Lower leg skin (tissue), 3 donors: ENCODE measurements around the gene FBXW4.

Experiments used
- POLR2A ChIP-seq, 2 donors: fragments of 450-650 bp; IDR thresholded peaks; one replicate each; pipeline ENCODE4 v1.6.1; 2016 to 2017; ENCODE audit warnings: antibody characterized with exemption in 2 of 2, mild to moderate bottlenecking in 1 of 2, moderate library complexity in 1 of 2
- TF ChIP-seq, protein P1 (sequence below), 3 donors: fragments of 450-650 bp; IDR thresholded peaks; one replicate each; pipeline ENCODE4 v1.5.1; 2016; ENCODE audit warnings: antibody characterized with exemption in 3 of 3, mild to moderate bottlenecking in 3 of 3, moderate library complexity in 2 of 3

DNA sequence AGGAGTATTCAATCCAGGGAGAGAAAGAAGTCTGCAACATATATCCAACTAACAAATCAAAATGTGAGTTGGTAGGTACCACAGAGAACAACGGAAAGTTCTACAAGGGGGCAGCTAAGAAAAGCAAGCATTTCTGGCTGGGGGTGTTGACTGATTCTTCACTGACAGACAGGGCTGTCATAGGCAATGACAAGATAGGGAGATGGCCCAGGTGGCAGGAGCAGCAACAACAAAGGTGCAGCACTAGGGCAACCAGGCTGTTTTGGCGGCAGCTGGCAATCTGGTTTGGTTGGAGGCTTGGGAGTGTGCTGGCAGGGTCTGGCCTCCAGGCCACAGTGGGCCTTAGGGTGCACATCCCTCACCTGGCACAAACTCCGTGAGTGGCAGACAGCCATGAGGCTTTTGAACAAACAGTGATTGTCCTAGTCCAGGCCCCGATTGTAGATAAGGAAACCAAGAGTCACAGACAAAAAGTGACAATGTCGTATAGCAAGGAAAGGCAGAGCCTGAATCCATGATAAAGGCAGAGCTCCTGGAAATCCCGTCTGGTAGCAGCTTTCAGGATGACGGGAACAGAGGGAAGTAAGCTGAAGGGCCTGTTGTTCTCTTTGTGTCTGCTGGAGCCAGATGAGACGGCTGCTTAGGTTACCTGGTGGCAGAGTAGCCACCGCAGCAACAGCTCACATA lies 78.4 kb downstream of the FBXW4 start:
- TF ChIP-seq, protein P1, sequence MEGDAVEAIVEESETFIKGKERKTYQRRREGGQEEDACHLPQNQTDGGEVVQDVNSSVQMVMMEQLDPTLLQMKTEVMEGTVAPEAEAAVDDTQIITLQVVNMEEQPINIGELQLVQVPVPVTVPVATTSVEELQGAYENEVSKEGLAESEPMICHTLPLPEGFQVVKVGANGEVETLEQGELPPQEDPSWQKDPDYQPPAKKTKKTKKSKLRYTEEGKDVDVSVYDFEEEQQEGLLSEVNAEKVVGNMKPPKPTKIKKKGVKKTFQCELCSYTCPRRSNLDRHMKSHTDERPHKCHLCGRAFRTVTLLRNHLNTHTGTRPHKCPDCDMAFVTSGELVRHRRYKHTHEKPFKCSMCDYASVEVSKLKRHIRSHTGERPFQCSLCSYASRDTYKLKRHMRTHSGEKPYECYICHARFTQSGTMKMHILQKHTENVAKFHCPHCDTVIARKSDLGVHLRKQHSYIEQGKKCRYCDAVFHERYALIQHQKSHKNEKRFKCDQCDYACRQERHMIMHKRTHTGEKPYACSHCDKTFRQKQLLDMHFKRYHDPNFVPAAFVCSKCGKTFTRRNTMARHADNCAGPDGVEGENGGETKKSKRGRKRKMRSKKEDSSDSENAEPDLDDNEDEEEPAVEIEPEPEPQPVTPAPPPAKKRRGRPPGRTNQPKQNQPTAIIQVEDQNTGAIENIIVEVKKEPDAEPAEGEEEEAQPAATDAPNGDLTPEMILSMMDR (IDR thresholded peaks at IDR 0.05) = no peak
- TF ChIP-seq POLR2A (IDR thresholded peaks at IDR 0.05) = no peak
